Measurements from ENCODE around the gene DCAF7. TPM values are rescaled to one million over a fixed set of nuclear protein-coding genes. Genes with fewer than 3 reads are reported as not detected.

DCAF7 gene
- total and polyA plus RNA-seq, 2 of the 4 experiments (the other 2 are of a cell fraction): 40.9 to 52.8 TPM

DNA sequence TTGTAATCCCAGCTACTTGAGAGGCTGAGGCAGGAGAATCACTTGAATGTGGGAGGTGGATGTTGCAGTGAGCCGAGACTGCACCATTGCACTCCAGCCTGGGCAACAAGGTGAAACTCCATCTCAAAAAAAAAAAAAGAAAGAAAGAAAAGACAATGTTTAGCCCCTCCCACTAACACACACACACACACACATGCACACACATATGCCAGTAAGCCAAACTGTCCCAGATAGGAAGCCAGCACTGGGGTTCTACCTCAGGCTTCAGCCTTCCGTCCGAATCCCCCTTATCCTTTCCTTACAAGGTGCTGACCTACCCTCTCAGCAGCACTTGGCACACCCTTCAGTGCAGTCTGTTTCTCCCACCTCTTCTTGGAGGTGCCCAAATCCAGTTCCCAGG, 35.8 kb upstream of the DCAF7 start:
- Histone ChIP-seq H3K9me1 (ENCODE audit: insufficient read depth, low read length) (peaks cover 4% of the 10 kb centered on the region; the same call in 1 of the 2 replicates), H2AK5ac (ENCODE audit: low read depth, low read length) (no peak overlapping the region), H2AFZ (replicated peaks; ENCODE audit: low read length, poor library complexity) (no peak overlapping the region), H3K36me3 (ENCODE audit: control insufficient read depth, insufficient read depth, low read length) (no peaks in the 10 kb centered on the region), H3K27ac (ENCODE audit: insufficient read depth, low read length) (no peak overlapping the region), H4K8ac (ENCODE audit: low read depth in 2 of 2, low read length in 2 of 2) (no peak overlapping the region), H4K91ac (ENCODE audit: insufficient read depth, low read depth, low read length) (no peak overlapping the region), H3K4me1 (ENCODE audit: control insufficient read depth, insufficient read depth, low read length) (peaks cover 3% of the 10 kb centered on the region), H3K27me3 (ENCODE audit: control insufficient read depth, insufficient read depth, low read length) (peaks cover 24% of the 10 kb centered on the region; the same call in 1 of the 2 replicates), H2BK15ac (ENCODE audit: low read depth, low read length) (no peak overlapping the region), H3K4me3 (ENCODE audit: insufficient read depth, low read depth, low read length) (no peak overlapping the region), H3K18ac (ENCODE audit: low read depth, low read length) (no peak overlapping the region), H4K5ac (ENCODE audit: low read depth, low read length) (no peak overlapping the region), H3K14ac (replicated peaks; ENCODE audit: low read depth, low read length) (no peak overlapping the region), H3K9ac (ENCODE audit: low read depth, low read length) (no peak overlapping the region), H2BK120ac (ENCODE audit: low read depth, low read length) (no peak overlapping the region), H3K79me1 (ENCODE audit: low read depth in 1 of 2, low read length in 2 of 2) (no peaks in the 10 kb centered on the region), H2AK9ac (replicated peaks; ENCODE audit: low read depth, low read length, poor library complexity) (no peak overlapping the region), H3K56ac (ENCODE audit: extremely low read depth, insufficient read depth, low read length) (no peak overlapping the region), H3K4ac (ENCODE audit: low read depth, low read length) (no peak overlapping the region), H2BK5ac (ENCODE audit: low read depth, low read length, poor library complexity, severe bottlenecking) (no peak overlapping the region), H4K20me1 (ENCODE audit: insufficient read depth, low read length) (no peaks in the 10 kb centered on the region), H3K4me2 (ENCODE audit: low read depth, low read length) (no peak overlapping the region), H2BK20ac (ENCODE audit: low read depth, low read length) (no peak overlapping the region), H3K9me3 (ENCODE audit: control insufficient read depth, insufficient read depth, low read length) (no peaks in the 10 kb centered on the region), H3K23ac (ENCODE audit: low read depth, low read length) (no peak overlapping the region)
- ChIA-PET POLR2A (ENCODE audit: unreplicated experiment) (no interaction called here), CTCF (no interaction called here)
- in situ Hi-C loops (cut with MboI; ENCODE audit: low sequenced_read_pairs): no loop called here
- no CpG with 5 or more reads among the region's 3 CpGs for WGBS, 2 experiments (ENCODE audit: extremely low coverage in 2 of 2, insufficient read length in 1 of 2)
- ATAC-seq (ENCODE audit: low read depth): no peak
- no peak for TF ChIP-seq ELK1 (IDR thresholded peaks at IDR 0.05; ENCODE audit: borderline replicate concordance, low read depth, low read length)
- BruUV-seq (replicated peaks): no TSS peak
- DNase-seq: no peak
- dilution Hi-C loops (cut with HindIII; ENCODE audit: low sequenced_read_pairs, unreplicated experiment): no loop called here
- intact Hi-C loops (cut with micrococcal nuclease): no loop called here

Measured in IMR-90 (cell line).